Ovary (tissue), 3 donors: ENCODE data around the gene PINLYP.

Experiments used
- CTCF ChIP-seq, 3 donors: fragments of 450-650 bp in 2 of 3; fragments of 200-600 bp in 1 of 3; IDR thresholded peaks; one replicate each; pipeline versions ENCODE4 v1.5.1 to v1.8.0; 2016 to 2022; ENCODE audit warnings: antibody characterized with exemption in 3 of 3, mild to moderate bottlenecking in 1 of 3
- EP300 ChIP-seq: sonication (generic); formaldehyde crosslinking; IDR thresholded peaks from one replicate; pipeline ENCODE4 v1.6.1; 2017; ENCODE audit warnings: antibody characterized with exemption
- POLR2A ChIP-seq: fragments of 450-650 bp; IDR thresholded peaks from one replicate; pipeline ENCODE4 v1.6.1; 2017; ENCODE audit warnings: antibody characterized with exemption, mild to moderate bottlenecking, moderate library complexity
- donor health status: DM: no; HTN: no; CAD: no.

- TF ChIP-seq POLR2A (no peak), CTCF (IDR thresholded peaks at IDR 0.05) (no peak), EP300 (no peak)
Observed at GRCh38 chr19:43562226-43562697, 13.3 kb upstream of the PINLYP start.
